Keratinocyte (primary cell): Measurements from ENCODE around the gene FRMD4B. TPM values are rescaled to one million over a fixed set of nuclear protein-coding genes. Genes with fewer than 3 reads are reported as not detected.

ENCODE experiments used
- DNase-seq: peaks from one replicate; pipeline ENCODE4 v3.0.0-alpha.2; 2011; ENCODE audit warnings: low read depth, missing footprints, low spot score
- FAIRE-seq: peaks from 2 replicates; lab custom pipeline; 2011; peaks lifted over from hg19 to GRCh38; lab: Jason Lieb, UNC
- H2AFZ ChIP-seq: 2 replicates; pipeline ENCODE4 v1.6.0; 2012; ENCODE audit warnings: low read length, control low read depth, inconsistent platforms; ENCODE audit not compliant: control insufficient read depth
- H3K27ac ChIP-seq: 2 replicates; pipeline ENCODE4 v1.5.1; 2011; ENCODE audit warnings: low read length; ENCODE audit not compliant: control insufficient read depth, insufficient read depth
- H3K27me3 ChIP-seq: 3 replicates; pipeline ENCODE4 v1.6.0; 2011; ENCODE audit warnings: low read length; ENCODE audit not compliant: control insufficient read depth, insufficient read depth; ENCODE audit errors: extremely low read depth
- H3K36me3 ChIP-seq, 2 experiments: 2 replicates in 1 of 2; 3 replicates in 1 of 2; pipeline ENCODE4 v1.5.1; 2011; ENCODE audit warnings: low read length in 2 of 2, mild to moderate bottlenecking in 1 of 2; ENCODE audit not compliant: control insufficient read depth in 2 of 2, insufficient read depth in 2 of 2; ENCODE audit errors: extremely low read depth in 1 of 2
- H3K4me1 ChIP-seq: 3 replicates; pipeline ENCODE4 v1.5.1; 2011; ENCODE audit warnings: low read length; ENCODE audit not compliant: control insufficient read depth, insufficient read depth; ENCODE audit errors: extremely low read depth
- H3K4me2 ChIP-seq: 3 replicates; pipeline ENCODE4 v1.6.0; 2011; ENCODE audit warnings: low read depth, low read length; ENCODE audit not compliant: control insufficient read depth, insufficient read depth; ENCODE audit errors: extremely low read depth
- H3K4me3 ChIP-seq, 3 experiments: fragments of 200-600 bp in 1 of 3; sonication (generic) in 1 of 3; 2 replicates in 2 of 3; 3 replicates in 1 of 3; pipeline ENCODE4 v1.5.1; 2011 to 2016; ENCODE audit warnings: low read length in 3 of 3, mild to moderate bottlenecking in 3 of 3, control low read depth in 2 of 3, inconsistent platforms in 1 of 3, low read depth in 1 of 3, mixed read lengths in 1 of 3, mixed run types in 1 of 3, moderate library complexity in 1 of 3; ENCODE audit not compliant: control insufficient read depth in 2 of 3, insufficient read depth in 2 of 3; ENCODE audit errors: extremely low read depth in 1 of 3
- H3K79me2 ChIP-seq: 2 replicates; pipeline ENCODE4 v1.6.0; 2012; ENCODE audit warnings: low read length; ENCODE audit not compliant: control insufficient read depth, insufficient read depth
- H3K9ac ChIP-seq: 3 replicates; pipeline ENCODE4 v1.6.0; 2011; ENCODE audit warnings: low read length; ENCODE audit not compliant: control insufficient read depth, insufficient read depth; ENCODE audit errors: extremely low read depth
- H3K9me1 ChIP-seq: 3 replicates; pipeline ENCODE4 v1.6.0; 2011; ENCODE audit warnings: low read length; ENCODE audit not compliant: control insufficient read depth, insufficient read depth; ENCODE audit errors: extremely low read depth
- H3K9me3 ChIP-seq: 2 replicates; pipeline ENCODE4 v1.5.1; 2012; ENCODE audit warnings: low read depth, low read length; ENCODE audit not compliant: control insufficient read depth
- H4K20me1 ChIP-seq: 3 replicates; pipeline ENCODE4 v1.6.0; 2011; ENCODE audit warnings: low read length; ENCODE audit not compliant: control insufficient read depth, insufficient read depth; ENCODE audit errors: extremely low read depth
- CTCF ChIP-seq, 3 experiments: IDR thresholded peaks in 1 of 3; conservative IDR thresholded peaks in 1 of 3; optimal IDR thresholded peaks in 1 of 3; 2 replicates in 2 of 3; 3 replicates in 1 of 3; pipeline versions ENCODE3 to v1.5.1; 2011; ENCODE audit warnings: low read length in 3 of 3, mild to moderate bottlenecking in 3 of 3, moderate library complexity in 2 of 3, control low read depth in 1 of 3, inconsistent platforms in 1 of 3; ENCODE audit not compliant: insufficient read depth in 2 of 3; ENCODE audit errors: extremely low read depth in 1 of 3
- EZH2 ChIP-seq: IDR thresholded peaks from one replicate; pipeline ENCODE4 v1.6.1; 2012; ENCODE audit warnings: inconsistent platforms, mild to moderate bottlenecking, low read length, moderate library complexity
- dilution Hi-C: fragments of 300-500 bp; cut with MboI; formaldehyde crosslinking; loops from one replicate; pipeline ENCODE4 v1.7.0; 2020; ENCODE audit warnings: low sequenced_read_pairs; ENCODE audit not compliant: extremely low pct_ligation_motif_present
- polyA plus RNA-seq, 5 experiments: library from polyadenylated mRNA; depleted of rRNA in 3 of 5; stranded (reverse) in 3 of 5; stranded (forward) in 1 of 5; unstranded in 1 of 5; fragments of >200 nt; gene quantifications; 1 replicate in 1 of 5; 2 replicates in 3 of 5; 3 replicates in 1 of 5; pipeline versions ENCODE4 v1.2.1 to v1.2.3, GENCODE V29; 2011 to 2012; ENCODE audit warnings: missing spikeins in 2 of 5, low read depth in 1 of 5, low replicate concordance in 1 of 5

Gene FRMD4B
- polyA plus RNA-seq, 1 donor (not counting 4 experiments of a cell fraction or from before 2014, with no cell fraction given) = 48.3 TPM

GRCh38 chr3:69174871-69175737 is 210.8 kb downstream of the FRMD4B start:
- no peak overlapping the region for H3K9ac ChIP-seq
- H3K9me3 ChIP-seq = no peaks in the 10 kb centered on the region
- TF ChIP-seq EZH2 (no peak), CTCF (optimal IDR thresholded peaks at IDR 0.05 in 1 of 3, IDR thresholded peaks at IDR 0.05 in 1 of 3, conservative IDR thresholded peaks at IDR 0.05 in 1 of 3; ENCODE audit: extremely low read depth in 1 of 3, insufficient read depth in 2 of 3, low read length in 3 of 3) (no peak)
- no peak overlapping the region for H3K4me3 ChIP-seq
- DNase-seq = no peak
- no peak overlapping the region for H3K4me2 ChIP-seq
- peaks cover 16% of the 10 kb centered on the region for H3K4me1 ChIP-seq
- H3K79me2 ChIP-seq = peaks cover 12% of the 10 kb centered on the region
- peaks cover 4% of the 10 kb centered on the region for H4K20me1 ChIP-seq
- dilution Hi-C loops = no loop called here
- no peaks in the 10 kb centered on the region for H3K27me3 ChIP-seq
- no peak overlapping the region for H3K27ac ChIP-seq
- peaks cover 12 to 42% of the 10 kb centered on the region in 2 experiments for H3K36me3 ChIP-seq
- no peak overlapping the region for H2AFZ ChIP-seq
- H3K9me1 ChIP-seq = peaks cover 3% of the 10 kb centered on the region
- no peak for FAIRE-seq

GRCh38 chr3:69174445-69174844 is 211.4 kb downstream of the FRMD4B start:
- H3K36me3 ChIP-seq = peaks cover 11 to 36% of the 10 kb centered on the region in 2 experiments

More at GRCh38 chr3:69174445-69174844, 211.4 kb downstream of the FRMD4B start:
- Histone ChIP-seq H3K4me1 (peaks cover 9% of the 10 kb centered on the region), H3K27ac (no peak overlapping the region), H4K20me1 (peaks cover 4% of the 10 kb centered on the region), H2AFZ (no peak overlapping the region), H3K27me3 (no peaks in the 10 kb centered on the region), H3K4me3 (no peak overlapping the region), H3K9me1 (peaks cover 3% of the 10 kb centered on the region), H3K9ac (no peak overlapping the region), H3K79me2 (peaks cover 12% of the 10 kb centered on the region), H3K4me2 (no peak overlapping the region), H3K9me3 (no peaks in the 10 kb centered on the region)
- FAIRE-seq (no peak), DNase-seq (no peak)
- dilution Hi-C loops = no loop called here
- TF ChIP-seq CTCF (optimal IDR thresholded peaks at IDR 0.05 in 1 of 3, IDR thresholded peaks at IDR 0.05 in 1 of 3, conservative IDR thresholded peaks at IDR 0.05 in 1 of 3; ENCODE audit: extremely low read depth in 1 of 3, insufficient read depth in 2 of 3, low read length in 3 of 3) = no peak
- TF ChIP-seq EZH2 = no peak
